ENCODE results near the gene SESN1.
"Not testable (repeated sequence)": the region's sequence is repeated elsewhere in the genome, so short reads cannot be mapped to it uniquely, and the experiment has no call there.

The SESN1 gene

DNA sequence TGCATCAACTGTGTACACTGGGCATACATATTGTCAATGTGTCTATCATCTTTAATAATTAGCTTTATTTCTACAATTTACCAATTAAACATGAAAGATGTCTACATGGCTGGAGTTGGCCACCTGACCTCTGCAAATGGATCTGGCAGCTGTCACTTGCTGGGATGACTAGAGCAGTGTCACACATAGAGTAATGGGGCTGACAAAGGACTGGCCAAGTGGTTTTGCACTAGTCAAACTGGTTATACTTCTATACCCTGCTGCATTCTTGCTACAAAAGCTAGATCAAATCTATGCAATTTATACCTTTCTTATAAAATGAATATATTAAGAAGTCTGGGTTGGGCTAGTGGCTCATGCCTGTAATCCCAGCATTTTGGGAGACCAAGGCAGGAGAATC, 99.3 kb downstream of the SESN1 start:
- DNase-seq, result no peak

DNA sequence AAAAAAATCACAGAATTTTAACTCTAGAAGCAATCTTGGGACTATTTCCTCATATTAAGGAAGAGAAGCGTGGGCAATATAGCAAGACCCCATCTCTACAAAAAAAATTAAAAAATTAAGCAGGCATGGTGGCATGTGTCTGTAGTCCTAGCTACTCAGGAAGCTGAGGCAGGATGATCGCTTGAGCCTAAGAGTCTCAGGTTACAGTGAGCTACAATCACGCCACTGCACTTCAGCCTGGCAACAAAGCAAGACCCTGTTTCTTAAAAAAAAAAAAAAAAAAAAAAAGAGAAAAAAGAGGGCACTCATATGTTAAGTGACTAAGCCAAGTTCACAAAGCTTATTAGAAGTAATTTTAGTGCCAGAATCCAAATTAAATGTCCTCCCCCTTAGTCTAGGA, 100.8 kb downstream of the SESN1 start:
- DNase-seq, result no peak

DNA sequence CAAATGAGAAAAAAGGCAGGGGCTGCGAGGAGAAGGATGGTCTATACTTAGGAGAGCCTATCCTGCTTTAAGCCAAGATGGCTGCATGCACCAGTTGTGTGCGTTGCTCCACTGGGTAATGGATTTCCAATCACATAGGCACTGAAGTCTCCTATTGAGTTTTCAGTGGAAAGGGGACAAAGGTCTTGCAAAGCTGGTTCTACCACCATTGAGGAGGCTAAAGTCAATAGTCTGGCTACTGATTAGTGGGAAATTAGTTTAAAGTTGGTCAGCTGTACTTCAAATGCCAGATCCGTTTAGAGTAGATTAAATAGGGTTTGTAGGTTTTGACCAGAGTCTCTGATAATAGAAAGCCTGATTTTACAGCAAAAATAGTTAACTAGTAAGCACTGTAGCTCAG, 104.9 kb downstream of the SESN1 start:
- no peak for DNase-seq

DNA sequence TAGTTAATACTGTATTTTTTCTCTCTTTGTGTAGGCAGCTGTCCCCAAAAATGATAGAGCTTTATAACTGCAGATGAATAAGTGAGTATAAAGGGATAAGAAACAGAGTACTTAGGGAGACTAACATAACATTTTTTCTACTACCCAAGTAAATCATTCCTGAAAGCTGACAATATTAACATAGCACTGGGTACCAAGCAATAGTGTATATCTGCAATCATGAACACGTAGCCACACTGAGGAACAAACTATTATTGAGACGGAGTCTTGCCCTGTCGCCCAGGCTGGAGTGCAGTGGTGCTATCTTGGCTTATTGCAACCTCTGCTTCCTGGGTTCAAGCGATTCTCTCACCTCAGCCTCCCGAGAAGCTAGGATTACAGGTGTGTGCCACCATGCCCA, 105.9 kb downstream of the SESN1 start:
- DNase-seq, result no peak

DNA sequence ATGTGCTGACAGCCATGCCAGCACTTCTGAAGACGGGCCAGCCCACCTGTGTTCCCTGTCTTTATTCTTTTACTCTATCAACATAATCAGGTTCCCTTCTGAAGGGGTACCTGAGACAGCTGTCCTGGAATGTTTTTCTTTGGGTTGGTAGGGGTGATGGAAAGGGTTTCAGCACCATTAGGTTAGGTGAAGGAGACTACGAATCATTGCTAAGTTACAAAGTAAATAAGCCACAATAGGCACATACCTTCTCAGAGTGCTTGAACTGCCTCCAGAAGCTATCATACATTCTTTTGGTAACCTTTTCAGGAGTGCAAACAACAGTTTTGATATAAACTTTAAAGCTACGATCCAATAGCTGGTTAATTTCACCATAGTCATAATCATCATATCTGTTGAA, 106.3 kb downstream of the SESN1 start:
- DNase-seq, result no peak

DNA sequence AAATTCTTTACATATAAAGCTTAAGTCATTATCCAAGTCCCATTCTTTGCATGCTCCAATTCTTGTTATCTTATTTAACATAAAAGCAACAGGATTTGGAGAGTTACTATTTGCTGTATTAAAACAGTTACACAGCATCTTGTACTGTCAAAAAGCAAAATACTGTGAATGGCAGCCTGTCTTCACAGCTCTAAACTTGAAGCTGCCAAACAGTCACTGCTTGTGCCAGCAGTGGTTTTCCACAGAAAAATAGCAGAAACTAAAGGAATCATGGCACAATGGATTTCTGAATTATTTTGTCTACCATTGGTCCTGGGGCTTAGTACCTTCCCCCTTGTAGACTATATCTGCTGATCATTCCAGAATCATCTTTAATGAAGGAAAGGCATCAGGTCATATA, 107.5 kb downstream of the SESN1 start:
- no peak for DNase-seq

DNA sequence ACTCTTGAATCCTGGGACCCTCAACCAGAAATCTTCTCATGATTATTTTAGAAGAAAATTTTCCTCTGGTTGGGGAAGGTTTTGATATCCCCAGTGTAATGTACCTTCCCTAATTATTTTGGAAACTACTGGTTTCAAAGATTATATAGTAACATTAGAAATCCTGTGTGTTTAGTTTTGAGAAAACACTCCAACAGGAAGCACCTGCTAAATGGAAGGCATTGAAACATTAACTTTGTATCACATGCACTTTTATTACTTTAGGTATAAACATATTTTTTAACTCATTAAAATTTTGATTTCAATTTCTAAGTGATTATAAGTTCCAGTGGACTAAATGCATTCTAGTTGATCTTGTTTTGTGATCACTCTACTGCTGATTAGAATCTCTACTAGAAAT, 109.3 kb downstream of the SESN1 start:
- DNase-seq, result no peak

DNA sequence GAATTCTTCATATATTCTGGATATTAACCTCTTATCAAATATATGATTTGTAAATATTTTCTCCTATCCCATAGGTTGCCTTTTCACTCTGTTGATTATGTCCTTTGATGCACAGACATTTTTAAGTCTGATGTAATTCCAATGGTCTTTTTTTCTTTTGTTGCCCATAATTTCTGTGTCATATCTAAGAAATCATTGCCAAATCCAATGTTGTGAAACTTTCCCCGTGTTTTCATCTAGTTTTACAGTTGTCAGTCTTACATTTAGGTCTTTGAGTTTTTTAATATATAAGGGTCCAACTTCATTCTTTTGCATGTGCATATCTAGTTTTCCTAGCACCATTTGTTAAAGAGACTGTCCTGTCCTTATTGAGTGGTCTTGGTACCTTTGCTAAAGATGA, 111.5 kb downstream of the SESN1 start:
- DNase-seq, result no peak

DNA sequence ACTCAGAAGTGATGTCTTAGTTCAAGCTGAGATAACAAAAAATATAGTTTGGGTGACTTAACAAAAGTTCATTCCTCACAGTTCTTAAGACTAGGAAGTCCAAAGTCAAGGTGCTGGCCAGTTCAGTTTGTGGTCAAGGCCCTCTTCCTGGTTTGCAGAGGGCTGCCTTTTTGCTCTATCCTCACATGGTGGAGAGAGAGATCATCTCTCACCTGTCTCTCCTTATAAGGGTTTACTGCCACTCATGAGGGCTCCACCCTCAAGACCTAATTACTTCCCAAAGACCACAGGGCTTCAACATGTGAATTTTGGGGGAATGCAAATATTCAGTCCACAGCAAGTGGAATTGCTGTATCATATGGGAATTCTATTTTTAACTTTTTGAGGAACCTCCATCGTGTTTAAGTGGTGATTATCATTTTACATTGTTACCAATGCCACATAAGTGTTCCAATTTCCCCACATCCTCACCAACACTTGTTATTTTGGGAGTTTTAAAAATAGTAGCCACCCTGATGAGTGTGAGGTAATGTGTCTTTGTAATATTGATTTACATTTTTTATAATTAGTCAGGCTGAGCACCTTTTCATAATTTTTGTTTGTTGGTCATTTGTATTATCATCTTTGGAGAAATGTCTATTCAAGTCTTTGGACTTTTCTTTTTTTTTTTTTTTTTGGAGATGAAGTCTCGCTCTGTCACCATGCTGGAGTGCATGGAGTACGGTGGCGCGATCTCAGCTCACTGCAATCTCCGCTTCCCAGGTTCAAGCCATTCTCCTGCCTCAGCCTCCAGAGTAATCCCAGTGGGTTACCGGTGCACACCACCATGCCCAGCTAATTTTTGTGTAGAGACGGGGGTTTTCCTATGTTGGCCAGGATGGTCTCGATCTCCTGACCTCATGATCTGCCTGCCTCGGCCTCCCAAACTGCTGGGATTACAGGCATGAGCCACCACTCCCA, 112.2 kb downstream of the SESN1 start:
- no peak for DNase-seq

DNA sequence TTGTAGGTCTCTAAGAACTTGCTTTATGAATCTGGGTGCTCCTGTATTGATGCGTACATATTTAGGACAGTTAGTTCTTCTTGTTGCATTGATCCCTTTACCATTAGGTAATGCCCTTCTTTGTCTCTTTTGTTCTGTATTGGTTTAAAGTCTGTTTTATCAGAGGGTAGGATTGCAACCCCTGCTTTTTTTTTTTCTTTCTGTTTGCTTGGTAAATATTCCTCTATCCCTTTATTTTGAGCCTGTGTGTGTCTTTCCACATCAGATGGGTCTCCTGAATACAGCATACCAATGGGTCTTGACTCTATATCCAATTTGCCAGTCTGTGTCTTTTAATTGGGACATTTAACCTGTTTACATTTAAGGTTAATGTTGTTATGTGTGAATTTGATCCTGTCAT, 116.0 kb downstream of the SESN1 start:
- not testable (repeated sequence) for DNase-seq

DNA sequence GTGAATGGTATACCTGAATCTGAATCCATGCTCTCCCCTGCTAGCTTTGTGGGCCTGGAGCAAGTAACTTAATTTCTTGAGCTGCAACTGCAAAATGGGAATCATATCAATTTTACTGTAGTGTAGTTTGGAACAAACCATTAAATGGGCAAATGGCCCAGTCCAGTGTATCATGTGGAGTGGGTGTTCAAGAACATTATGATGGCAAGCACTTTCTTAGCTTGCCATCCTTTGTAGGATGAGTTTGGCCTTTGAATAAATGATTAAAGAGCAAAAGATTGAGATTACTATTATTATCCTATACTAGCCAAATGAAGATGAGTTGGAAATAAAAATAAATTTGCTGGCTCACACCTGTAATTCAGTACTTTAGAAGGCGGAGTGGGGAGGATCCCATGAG, 120.4 kb downstream of the SESN1 start:
- no peak for DNase-seq

DNA sequence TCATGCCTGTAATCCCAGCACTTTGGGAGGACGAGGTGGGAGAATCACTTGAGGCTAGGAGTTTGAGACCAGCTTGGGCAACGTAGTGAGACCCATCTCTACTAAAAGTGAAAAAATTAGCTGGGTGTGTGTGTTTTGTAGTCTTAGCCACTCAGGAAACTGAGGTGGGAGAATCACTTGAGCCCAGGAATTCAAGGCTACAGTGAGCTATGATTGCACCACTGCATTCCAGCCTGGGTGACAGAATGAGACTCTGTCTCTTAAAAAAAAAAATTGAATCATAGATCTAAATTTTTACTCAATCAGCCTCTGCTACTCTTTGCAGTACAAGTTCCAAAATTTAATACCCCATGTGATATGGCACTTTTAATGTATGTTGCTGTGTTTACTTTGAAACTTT, 124.9 kb downstream of the SESN1 start:
- no peak for DNase-seq

DNA sequence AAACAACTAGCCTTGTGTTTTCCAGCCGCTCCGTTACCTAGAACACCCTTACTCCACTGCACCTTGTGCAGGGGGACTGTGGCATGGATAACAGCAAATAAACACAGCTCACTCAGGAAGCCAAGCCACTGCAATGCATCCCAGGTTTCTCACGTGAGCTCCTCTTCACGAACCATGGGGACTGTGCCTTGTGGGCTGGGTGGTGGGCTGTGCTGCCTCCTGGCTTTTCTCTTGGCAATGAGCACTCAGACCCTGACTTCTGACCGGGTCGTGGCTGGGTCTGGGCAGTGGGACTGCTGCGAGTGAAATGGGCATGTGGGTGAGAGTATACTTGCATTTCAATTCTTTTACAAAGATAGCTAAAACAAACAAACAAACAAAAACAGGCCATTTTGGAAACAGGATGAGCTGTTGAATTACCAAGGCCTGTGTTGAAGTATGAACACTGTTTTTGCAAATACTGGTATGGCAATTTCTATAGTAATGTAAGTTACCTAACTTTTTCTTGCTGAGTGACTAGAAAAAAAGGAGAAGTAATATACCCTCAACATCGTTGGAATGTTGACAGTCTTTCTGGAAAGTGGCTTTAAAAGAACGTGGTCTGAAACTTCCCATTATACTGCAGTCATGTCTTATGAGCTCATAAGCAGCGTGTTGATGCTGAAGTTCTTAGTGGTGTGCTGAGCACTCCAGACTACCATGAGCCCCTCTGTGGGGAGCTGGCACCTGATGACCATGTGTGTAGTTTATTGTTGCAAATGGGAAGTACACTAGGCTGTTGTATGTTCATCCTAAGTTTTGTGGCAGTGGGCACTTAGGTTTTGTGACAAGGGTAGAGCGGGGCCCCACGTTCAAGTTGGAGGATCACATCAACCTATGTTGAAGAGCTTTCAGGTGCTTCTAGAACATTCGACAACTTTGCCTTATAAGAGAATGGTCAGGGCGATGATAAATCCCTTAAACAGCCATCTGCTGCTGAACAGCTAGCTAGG, 126.0 kb downstream of the SESN1 start:
- no peak for DNase-seq

DNA sequence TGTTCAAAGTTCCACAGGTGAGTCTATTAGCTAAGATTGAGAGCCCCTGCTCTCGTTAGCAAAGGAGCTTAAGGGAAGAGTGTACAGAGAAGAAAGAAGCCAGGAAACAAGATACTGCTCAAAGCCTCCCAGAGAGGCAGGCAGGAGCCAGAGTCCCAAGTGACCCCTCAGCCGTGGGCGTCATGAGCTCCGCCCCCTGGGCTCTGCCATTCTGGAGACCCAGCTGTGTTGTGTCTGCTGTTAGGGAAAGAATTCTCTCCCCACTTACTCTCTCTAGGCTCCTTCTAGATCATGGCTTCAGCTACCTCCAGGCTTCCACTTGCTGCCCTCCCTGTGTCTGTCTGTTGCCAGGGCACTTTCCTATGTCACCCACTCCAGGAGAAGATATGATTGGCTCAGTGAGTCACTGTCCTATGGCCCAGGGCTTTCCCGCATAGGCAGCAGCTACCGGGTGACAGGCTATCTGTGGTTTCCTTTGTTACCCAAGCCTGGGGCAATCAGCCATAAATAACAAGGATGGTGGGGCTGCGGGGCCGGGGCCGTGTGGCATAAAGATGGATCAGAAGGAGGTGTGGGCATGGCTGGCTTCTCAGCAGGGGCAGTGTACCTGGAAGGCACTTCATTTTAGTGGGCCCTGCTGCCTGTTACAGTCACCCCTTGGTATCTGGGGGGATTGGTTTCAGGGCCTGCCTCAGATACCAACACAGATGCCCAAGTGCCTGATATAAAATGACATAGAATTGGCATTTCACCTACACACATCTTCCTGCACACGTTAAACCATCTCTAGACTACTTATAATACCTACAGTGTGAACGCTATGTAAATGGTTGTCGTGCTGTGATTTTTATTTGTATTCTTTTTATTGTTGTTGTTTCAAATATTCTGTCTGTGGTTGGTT, 127.5 kb downstream of the SESN1 start:
- DNase-seq, result no peak

DNA sequence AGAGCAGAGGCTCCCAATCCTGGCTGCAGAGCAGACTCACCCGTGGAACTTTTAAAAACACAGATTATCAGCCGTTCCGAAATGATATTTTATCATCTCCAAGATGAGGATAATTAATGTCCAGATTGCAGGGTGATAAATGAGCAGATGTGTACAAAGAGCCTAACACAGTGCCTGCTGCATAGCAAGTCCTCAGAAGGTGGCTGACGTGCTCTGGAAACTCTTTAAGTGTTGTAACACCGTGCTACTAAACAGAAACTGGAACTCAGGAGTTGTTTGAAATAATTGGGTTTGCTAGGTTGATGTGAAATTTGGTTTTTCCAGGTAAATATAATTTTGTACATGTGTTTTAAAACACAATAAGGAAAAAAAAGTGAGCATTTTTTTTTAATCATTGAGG, 128.4 kb downstream of the SESN1 start:
- DNase-seq, result no peak

DNA sequence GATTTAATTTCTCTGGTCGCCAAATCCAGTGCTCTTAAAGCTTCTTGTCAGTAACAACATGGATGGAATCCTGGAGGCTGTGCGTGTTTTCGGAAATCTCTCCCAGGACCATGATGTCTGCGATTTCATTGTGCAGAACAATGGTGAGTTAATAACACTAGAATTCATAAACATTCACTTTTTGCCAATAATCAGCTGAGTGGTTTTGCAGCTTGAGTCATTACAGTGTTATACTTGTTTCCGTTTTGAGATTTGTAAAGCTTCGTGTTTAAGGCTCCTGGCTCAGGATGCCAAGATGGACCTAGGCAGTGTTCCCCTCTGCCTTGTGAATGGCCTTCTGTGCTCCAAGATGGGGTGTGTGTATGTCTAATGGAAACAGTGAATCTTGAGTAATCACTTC, 132.7 kb downstream of the SESN1 start:
- DNase-seq, result no peak

DNA sequence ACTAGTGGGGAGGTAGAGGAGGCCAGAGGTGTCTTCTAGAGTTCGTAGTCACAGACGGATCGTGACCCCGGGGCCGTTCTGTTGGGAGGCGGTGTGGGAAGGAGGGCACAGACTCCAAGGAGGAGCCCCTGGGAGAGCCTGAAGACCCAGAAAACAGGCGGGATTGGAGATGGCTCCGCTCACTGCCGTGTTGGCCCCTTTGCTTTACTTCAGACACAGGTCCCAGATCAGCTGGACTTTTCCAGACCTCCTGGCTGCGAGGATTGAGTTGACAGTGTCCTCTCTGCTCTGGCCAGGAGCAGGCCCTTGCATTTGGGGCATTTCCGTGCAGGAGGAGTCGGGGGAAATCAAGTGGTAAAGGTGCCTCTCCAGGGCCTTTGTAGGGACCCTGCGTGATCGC, 133.6 kb downstream of the SESN1 start:
- no peak for DNase-seq

DNA sequence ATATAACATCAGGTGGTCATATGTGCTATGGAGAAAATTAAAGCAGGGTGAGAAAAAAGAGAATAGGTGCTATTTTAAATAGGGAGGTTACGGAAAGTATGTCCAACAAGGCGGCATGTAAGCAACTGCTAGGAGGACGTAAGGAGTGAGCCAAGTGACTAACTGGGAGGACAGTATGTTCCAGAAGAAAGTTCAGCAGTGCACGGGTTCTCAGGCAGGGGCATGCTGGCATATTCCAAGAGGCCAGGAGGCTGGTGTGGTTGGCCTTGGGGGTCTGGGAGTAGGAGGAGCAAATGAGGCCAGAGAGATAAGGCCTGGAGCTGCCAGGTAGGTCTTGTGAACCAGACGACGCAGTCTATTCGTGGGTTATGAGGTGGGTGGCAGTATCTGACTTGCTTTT, 134.0 kb downstream of the SESN1 start:
- no peak for DNase-seq

DNA sequence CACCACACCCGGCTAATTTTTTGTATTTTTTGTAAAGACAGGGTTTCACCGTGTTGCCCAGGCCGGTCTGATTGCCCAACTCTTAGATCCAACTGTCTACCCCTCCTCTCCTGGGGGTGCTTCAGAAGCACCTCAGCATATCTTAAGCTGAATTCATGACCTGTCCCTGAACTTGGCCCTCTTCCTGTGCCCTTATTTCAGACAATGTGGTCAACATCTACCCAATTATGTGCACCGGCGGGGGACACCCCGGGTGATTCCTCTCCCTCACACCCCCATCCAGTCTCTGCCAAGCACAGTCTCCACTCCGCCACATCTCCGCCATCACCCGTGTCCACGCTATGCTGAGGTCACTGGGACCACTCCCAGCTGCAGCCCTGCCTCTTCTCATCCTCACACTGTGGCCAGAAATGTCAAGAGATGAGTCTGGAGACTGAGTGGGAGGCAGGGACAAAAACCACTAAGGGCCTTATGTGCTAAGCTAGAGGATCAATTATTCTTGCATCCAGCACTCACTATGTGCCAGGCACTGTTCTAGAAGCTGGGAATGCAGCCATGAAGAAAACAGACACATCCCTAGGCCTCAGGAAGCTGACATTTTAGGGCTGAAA, 134.6 kb downstream of the SESN1 start:
- no peak for DNase-seq

DNA sequence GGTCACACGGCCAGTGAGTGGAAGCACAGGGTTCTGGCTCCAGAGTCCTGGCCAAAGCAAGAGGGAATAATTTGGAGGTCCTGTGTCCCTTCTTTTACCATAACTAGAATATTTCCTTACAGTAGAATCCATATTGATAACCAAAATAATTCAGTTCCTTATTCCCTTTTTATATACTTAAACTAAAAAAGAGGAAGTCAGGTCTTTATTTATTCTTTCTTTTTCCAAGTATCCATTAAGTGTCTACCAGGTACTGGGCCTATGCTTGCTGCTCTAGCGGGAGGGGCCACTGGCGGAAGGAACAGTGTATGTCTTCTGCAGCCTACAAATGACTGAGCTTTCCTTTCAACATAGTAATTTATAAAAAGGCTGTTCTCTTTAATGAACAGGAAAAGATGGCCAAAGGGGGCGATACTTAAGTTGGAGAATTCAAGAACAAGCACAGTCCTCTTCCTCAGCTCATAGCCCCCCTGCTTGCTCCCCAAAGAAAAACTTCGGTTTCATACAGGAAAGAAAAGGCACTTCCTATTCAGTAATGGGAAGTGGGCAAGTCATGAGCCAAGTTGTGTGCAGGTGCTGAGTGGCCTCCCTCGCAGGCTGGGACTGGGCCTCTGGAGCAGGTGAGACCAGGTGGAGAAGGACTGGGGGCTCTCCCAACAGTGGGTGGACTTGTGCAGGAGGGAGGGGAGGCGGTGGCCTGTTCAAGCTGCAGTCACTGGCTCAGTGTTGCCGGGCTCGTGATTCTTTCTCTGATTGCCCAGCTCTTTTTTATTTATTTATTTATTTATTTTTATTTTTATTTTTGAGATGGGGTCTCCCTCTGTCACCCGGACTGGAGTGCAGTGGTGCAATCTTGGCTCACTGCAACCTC, 135.5 kb downstream of the SESN1 start:
- DNase-seq, result no peak

DNA sequence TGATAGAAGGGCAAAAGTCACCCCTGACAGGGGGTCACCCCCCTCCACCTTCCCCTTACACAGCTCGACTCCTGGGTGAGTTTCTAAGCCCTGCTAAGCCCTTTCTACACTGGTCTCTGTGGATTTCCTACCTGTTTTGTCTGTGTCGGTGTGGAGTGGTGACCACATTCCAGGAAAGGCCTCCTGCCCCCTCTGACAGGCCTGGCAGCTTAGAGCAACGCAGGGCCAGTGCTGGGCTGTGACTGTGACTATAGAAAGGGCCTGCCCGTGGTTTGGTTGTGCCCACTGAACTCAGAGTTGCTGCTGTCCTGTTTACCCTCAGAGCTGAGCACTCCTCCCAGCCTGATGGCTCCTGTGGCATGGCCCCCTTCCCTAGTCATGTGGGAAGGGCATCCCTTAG, 137.4 kb downstream of the SESN1 start:
- DNase-seq, result no peak

Measured in left hindlimb (tissue), 1 donor.